PC-9 (cell line): ENCODE data around the gene CEP41. TPM values are rescaled to one million over a fixed set of nuclear protein-coding genes. Genes with fewer than 3 reads are reported as not detected.

ENCODE experiments used
- BruUV-seq: library from RNA; stranded (reverse); fragments of 400-500 nt; replicated peaks from 2 replicates; lab custom pipeline; 2021; lab: Mats Ljungman, UMichigan
- CTCF ChIA-PET: fragments of 300-600 bp; sonication (Branson Sonifier 250); formaldehyde crosslinking; loops from one replicate; lab custom pipeline; 2022; ENCODE audit warnings: antibody characterized with exemption; lab: Charles Lee
- POLR2A ChIA-PET: fragments of 300-600 bp; sonication (Branson Sonifier 250); formaldehyde crosslinking; loops from one replicate; lab custom pipeline; 2022; ENCODE audit warnings: antibody characterized with exemption; ENCODE audit not compliant: unreplicated experiment; lab: Charles Lee
- DNase-seq, 2 experiments: peaks; one replicate each; pipeline versions ENCODE4 v3.0.0 to v3.0.0-alpha.2; 2015 to 2022; ENCODE audit warnings: mixed read lengths in 1 of 2
- H2AFZ ChIP-seq: fragments of 200-600 bp; sonication (generic); 2 replicates; pipeline ENCODE4 v1.8.1; 2017; ENCODE audit warnings: antibody characterized with exemption
- H3F3A ChIP-seq: fragments of 200-600 bp; sonication (generic); 2 replicates; pipeline ENCODE4 v1.8.1; 2017; ENCODE audit warnings: antibody characterized with exemption, mild to moderate bottlenecking, low read depth; ENCODE audit not compliant: insufficient read depth
- H3K27ac ChIP-seq: fragments of 200-600 bp; sonication (generic); 2 replicates; pipeline ENCODE4 v1.6.1; 2016; ENCODE audit warnings: mixed run types
- H3K27me3 ChIP-seq: fragments of 200-600 bp; sonication (generic); 2 replicates; pipeline ENCODE4 v1.6.1; 2016; ENCODE audit warnings: low read depth, mixed run types; ENCODE audit not compliant: insufficient read depth
- H3K36me3 ChIP-seq: fragments of 200-600 bp; sonication (generic); 2 replicates; pipeline ENCODE4 v1.6.1; 2016; ENCODE audit warnings: low read depth, mixed run types
- H3K4me1 ChIP-seq: fragments of 200-600 bp; sonication (generic); replicated peaks from 2 replicates; pipeline ENCODE4 v1.6.1; 2016; ENCODE audit warnings: mixed run types; ENCODE audit not compliant: insufficient read depth
- H3K4me2 ChIP-seq: fragments of 200-600 bp; sonication (generic); 2 replicates; pipeline ENCODE4 v1.6.1; 2017; ENCODE audit warnings: mixed run types
- H3K4me3 ChIP-seq: fragments of 200-600 bp; sonication (generic); 2 replicates; pipeline ENCODE4 v1.6.1; 2016; ENCODE audit warnings: mixed run types
- H3K79me2 ChIP-seq: fragments of 200-600 bp; sonication (generic); 2 replicates; pipeline ENCODE4 v1.6.1; 2017; ENCODE audit warnings: low read depth, mixed run types
- H3K9me2 ChIP-seq: fragments of 200-600 bp; sonication (generic); 2 replicates; pipeline ENCODE4 v1.8.1; 2017; ENCODE audit warnings: mild to moderate bottlenecking; ENCODE audit not compliant: insufficient read depth
- H3K9me3 ChIP-seq: fragments of 200-600 bp; sonication (generic); 2 replicates; pipeline ENCODE4 v1.8.1; 2016; ENCODE audit warnings: low read depth; ENCODE audit not compliant: insufficient read depth
- H4K20me1 ChIP-seq: fragments of 200-600 bp; sonication (generic); 2 replicates; pipeline ENCODE4 v1.8.1; 2017; ENCODE audit not compliant: insufficient read depth
- EZH2 ChIP-seq: fragments of 200-600 bp; sonication (generic); IDR thresholded peaks from 2 replicates; pipeline ENCODE4 v1.8.0; 2017; ENCODE audit warnings: antibody characterized with exemption, low read depth
- intact Hi-C: fragments of 100-400 bp; cut with micrococcal nuclease; formaldehyde crosslinking; loops from one replicate; pipeline ENCODE4 v1.10.0; 2022; ENCODE audit not compliant: unreplicated experiment
- total RNA-seq: library from RNA; stranded (reverse); gene quantifications from 2 replicates; pipeline ENCODE4 v1.2.3, GENCODE V29; 2021
- TF ChIP-seq, protein P1 (sequence below): fragments of 200-600 bp; sonication (generic); conservative IDR thresholded peaks from 2 replicates; pipeline ENCODE4 v1.6.1; 2017; ENCODE audit warnings: mixed run types, antibody characterized with exemption, mild to moderate bottlenecking, moderate library complexity

The CEP41 gene
- total RNA-seq, 1 experiment from 2014 or later = 18.0 TPM

DNA sequence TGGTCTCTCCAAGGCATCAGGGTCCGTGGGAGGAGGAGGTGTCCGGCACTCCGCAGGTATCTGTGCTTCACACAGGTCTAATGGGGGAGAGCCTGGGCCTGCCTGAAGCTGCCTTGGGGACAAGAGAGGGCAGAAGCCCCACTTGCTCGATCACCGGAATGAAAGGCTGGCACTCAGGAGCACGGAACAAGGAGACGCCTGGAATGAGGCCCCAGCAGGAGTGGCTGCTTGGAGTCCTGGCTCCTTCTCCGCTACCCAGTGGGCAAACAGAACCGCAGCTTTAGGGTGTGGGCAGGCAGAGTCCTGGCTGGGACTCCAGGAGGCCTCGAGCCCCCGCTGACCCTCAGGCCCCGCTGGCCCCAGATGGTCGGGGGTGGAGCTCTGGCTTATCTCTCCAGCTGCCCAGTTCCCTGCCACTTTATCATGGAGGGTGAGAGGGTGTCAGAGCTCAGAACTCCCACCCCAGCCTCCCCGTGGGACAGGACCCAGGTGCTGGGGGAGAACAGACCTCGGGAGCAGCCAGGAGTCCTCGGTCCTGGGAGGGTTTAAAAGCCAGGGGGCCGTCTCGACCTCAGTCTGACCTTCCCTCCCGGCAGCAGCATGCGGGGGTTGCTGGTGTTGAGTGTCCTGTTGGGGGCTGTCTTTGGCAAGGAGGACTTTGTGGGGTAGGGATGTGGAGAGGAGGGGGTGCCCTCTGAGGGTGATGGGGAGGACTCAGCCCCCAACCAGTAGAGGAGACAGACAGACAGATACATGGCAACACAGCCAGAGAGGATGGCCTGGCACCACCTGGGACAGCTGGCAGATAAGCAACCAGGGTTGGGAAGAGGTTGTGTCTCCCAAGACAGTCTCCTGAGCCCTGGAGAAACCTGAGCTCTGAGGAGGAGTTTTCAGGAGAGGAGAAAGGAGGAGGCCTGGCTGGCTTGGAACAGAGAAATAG is 60.6 kb downstream of the CEP41 start, which contains the start of gene CPA1:
TSS of gene CPA1 (plus strand) at position 574 of the 940 bp plus-strand sequence. CDS start at position 601, 27 bp downstream.
- H3K4me3 ChIP-seq = no peak within 1 kb of the TSS
- no peaks in the 10 kb centered on the region for H3K27me3 ChIP-seq
- H3F3A ChIP-seq = no peaks in the 10 kb centered on the region
- no peaks in the 10 kb centered on the region for H3K9me2 ChIP-seq
- DNase-seq = no peak
- no peaks in the 10 kb centered on the region for H3K79me2 ChIP-seq
- BruUV-seq = no TSS peak
- no peaks in the 10 kb centered on the region for H4K20me1 ChIP-seq
- no peak within 1 kb of the TSS for H2AFZ ChIP-seq
- ChIA-PET POLR2A (no interaction called here), CTCF (no interaction called here)
- intact Hi-C loops = no loop called here
- TF ChIP-seq, protein P1, sequence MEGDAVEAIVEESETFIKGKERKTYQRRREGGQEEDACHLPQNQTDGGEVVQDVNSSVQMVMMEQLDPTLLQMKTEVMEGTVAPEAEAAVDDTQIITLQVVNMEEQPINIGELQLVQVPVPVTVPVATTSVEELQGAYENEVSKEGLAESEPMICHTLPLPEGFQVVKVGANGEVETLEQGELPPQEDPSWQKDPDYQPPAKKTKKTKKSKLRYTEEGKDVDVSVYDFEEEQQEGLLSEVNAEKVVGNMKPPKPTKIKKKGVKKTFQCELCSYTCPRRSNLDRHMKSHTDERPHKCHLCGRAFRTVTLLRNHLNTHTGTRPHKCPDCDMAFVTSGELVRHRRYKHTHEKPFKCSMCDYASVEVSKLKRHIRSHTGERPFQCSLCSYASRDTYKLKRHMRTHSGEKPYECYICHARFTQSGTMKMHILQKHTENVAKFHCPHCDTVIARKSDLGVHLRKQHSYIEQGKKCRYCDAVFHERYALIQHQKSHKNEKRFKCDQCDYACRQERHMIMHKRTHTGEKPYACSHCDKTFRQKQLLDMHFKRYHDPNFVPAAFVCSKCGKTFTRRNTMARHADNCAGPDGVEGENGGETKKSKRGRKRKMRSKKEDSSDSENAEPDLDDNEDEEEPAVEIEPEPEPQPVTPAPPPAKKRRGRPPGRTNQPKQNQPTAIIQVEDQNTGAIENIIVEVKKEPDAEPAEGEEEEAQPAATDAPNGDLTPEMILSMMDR = no peak
- TF ChIP-seq EZH2 = no peak
- no peak within 1 kb of the TSS for H3K4me2 ChIP-seq
- H3K27ac ChIP-seq = no peak within 1 kb of the TSS
- no peaks in the 10 kb centered on the region for H3K36me3 ChIP-seq
- H3K9me3 ChIP-seq = no peaks in the 10 kb centered on the region
- H3K4me1 ChIP-seq = no peaks in the 10 kb centered on the region

DNA sequence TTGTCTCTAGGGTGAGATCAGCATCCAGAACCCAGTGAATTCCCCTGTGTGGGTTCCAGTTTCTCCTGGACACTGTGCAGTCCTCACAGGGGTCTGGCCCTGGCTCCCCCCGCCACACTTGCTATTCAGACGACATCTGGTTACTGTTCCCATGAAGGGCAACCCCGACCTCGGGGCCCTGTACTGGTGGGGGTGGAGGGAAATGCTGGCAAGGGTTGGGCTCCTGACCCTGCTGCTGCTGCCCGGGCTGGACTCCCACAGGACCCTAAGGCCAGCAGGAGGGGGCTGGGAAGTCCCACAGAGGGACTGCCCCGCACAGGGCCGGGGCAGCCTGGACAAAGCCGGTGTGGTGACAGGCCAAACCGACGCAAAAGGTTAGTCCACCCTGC is 61.3 kb downstream of the CEP41 start:
- Histone ChIP-seq H3K4me1 (no peaks in the 10 kb centered on the region), H3K4me2 (no peak overlapping the region), H3K9me2 (no peaks in the 10 kb centered on the region), H4K20me1 (no peaks in the 10 kb centered on the region), H3K79me2 (no peaks in the 10 kb centered on the region), H3K27ac (no peak overlapping the region), H3K27me3 (no peaks in the 10 kb centered on the region), H3K36me3 (no peaks in the 10 kb centered on the region), H3K4me3 (no peak overlapping the region), H3K9me3 (no peaks in the 10 kb centered on the region), H2AFZ (no peak overlapping the region), H3F3A (no peaks in the 10 kb centered on the region)
- BruUV-seq = no TSS peak
- ChIA-PET CTCF (no interaction called here), POLR2A (no interaction called here)
- intact Hi-C loops = no loop called here
- TF ChIP-seq EZH2 = no peak
- TF ChIP-seq, protein P1 = no peak
- DNase-seq = no peak

DNA sequence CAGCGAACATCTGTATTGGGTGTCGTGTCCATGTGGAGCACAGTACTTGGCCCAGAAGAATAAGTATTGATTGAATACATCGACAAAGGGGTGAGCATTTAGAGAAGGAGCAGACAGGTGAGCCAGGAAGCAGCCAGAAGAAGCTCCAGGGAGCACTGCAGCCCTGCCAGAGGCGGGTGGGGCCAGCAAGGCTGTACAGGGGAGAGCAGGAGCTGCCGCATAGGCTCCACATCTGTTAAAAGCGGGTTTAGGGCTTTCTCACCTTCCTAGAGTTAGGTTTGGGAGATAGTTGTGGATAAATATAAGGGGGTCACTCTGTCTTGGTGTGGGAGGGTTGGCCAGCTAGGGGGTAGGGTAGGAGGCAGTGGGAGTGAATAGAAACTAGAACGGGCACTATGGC is 61.8 kb downstream of the CEP41 start:
- no peak overlapping the region for H3K4me2 ChIP-seq
- POLR2A ChIA-PET = no interaction called here
- H3F3A ChIP-seq = no peaks in the 10 kb centered on the region
- no peak overlapping the region for H3K27ac ChIP-seq
- H3K27me3 ChIP-seq = no peaks in the 10 kb centered on the region
- H4K20me1 ChIP-seq = no peaks in the 10 kb centered on the region
- no peak overlapping the region for H3K4me3 ChIP-seq
- no peaks in the 10 kb centered on the region for H3K36me3 ChIP-seq
- intact Hi-C loops = no loop called here
- H3K4me1 ChIP-seq = no peaks in the 10 kb centered on the region
- TF ChIP-seq, protein P1 = no peak
- no peak for TF ChIP-seq EZH2
- H3K9me3 ChIP-seq = no peaks in the 10 kb centered on the region
- BruUV-seq = no TSS peak
- no peaks in the 10 kb centered on the region for H3K9me2 ChIP-seq
- H2AFZ ChIP-seq = no peak overlapping the region
- no peak for DNase-seq
- no peaks in the 10 kb centered on the region for H3K79me2 ChIP-seq
- CTCF ChIA-PET = no interaction called here
